ENCODE results near the gene TSPAN17.

TSPAN17 gene

GRCh38 chr5:176661676-176662075, 14.4 kb downstream of the TSPAN17 start:
- DNase-seq: no peak

GRCh38 chr5:176662371-176663333, 15.4 kb downstream of the TSPAN17 start:
- no peak for DNase-seq

DNA sequence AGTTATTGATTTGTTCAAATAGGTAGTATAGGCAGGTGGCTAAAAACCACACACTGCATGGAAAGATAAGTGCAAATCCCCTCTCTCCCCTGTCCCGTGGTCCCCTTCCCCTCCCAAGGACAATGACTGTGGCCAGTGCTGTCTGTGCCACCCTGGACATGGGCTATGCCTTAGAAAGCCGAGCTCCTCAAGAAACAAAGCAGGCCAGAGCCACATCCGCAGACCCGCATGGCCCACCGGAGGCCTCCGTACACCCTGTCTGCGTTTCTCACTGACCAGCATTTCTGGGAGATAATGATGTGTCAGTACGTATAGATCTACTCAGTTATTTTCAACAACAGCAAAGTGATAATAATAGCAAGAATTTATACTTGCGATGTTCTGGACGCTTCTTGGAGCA, 16.3 kb downstream of the TSPAN17 start:
- DNase-seq: no peak

- DNase-seq: no peak
Observed at GRCh38 chr5:176664479-176664878, 17.2 kb downstream of the TSPAN17 start.

DNA sequence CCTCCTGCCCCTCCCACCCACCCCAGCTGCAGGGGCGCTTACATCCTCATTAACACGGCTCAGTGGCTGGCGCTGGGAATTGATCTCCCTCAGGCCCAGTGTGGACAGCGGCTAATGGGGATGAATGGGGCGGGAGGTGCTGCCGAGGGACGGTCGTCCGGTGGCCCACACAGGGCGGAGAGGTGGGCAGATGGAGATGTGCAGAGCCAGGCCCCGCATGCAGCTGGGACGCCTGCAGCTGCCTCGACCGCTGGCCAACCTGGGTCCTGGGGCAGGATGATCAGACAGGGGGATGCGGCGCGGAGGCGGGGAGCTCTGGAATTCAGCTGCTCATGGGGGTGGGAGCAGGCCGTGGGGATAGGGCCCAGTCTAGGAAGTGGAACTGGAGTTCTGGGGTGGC, 17.6 kb downstream of the TSPAN17 start:
- DNase-seq: no peak

- DNase-seq: no peak
Observed at GRCh38 chr5:176665517-176665916, 18.2 kb downstream of the TSPAN17 start.

- no peak for DNase-seq
Observed at GRCh38 chr5:176667637-176668036, 20.4 kb downstream of the TSPAN17 start.

DNA sequence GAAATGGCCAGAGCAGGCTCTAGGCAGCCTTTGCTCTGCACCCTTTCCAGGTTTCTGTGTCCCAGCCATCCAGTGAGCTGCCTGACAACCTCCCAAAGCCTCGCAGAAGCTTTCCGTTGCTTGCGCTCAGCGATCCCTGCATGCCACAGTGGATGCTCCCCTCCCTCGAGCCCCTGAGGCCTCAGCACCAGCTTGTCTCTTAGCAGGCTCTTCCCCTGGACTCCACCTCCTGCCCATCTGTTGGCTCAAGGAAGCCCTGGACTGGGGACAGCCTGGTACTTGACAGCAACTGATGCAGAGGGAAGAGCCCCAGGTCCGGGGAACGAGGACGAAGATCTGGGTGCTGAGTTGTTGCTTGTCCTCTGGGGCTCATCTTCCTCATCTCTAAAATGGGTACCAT, 23.2 kb downstream of the TSPAN17 start:
- no peak for DNase-seq

DNA sequence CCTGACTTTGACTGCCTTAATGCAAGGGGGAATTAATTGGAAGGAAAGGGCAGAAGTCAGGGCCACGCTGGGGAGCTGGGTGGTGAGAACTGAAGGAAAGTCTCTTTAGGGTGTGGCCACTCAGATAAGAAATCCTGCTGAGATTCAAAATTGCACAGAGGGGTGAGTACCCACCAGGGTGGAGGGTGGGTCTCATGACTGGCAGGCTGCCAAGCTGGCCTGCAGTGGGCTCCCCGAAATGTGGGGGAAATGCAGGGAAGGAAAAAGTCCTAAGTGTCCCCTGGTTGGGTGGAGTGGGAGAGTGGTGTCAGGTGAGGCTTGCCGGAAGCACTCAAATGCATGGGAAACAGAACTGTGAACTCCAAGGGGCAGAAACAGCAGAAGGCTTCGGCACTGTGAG, 24.1 kb downstream of the TSPAN17 start:
- DNase-seq: no peak

DNA sequence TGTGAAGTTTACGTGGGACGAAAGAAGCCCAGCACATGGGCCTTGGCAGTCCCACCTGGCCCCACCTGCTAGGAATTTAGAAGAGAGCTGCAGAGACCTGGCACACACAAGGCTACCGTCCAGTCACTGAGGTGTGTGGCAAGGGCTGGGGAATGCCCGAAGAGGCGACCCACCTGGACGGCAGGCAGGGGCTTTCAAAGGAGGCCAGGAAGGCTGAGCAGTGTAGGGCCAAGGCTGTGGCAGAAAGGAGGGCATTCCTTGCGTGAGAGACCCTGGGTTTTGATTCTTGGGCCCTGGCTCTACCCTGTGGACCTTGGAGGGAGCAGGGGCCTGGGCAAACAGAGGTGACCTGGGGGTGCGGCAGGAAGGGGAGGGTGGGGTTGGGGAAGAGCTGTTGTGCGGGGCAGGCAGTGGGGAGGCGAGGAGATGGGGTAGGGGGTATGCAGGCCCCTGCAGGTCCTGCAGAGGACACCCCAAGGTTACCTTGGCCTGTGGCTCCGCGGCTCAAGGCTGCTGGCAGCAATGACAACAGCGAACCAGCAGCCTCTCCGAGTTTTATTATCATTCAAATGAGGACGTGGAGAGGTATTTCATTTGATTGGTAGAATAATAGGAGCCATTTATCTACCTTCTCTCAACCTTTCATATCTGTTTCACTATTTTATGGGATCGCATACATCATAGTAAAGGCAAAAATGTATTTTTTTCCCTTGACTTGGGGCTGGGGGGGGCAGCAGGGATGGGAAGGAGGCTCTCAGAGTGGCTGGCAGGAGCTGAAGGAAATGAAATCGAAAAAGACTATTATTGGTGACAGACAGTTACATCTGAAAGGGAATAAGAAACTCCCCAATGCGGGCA, 24.8 kb downstream of the TSPAN17 start:
- no peak for DNase-seq

DNA sequence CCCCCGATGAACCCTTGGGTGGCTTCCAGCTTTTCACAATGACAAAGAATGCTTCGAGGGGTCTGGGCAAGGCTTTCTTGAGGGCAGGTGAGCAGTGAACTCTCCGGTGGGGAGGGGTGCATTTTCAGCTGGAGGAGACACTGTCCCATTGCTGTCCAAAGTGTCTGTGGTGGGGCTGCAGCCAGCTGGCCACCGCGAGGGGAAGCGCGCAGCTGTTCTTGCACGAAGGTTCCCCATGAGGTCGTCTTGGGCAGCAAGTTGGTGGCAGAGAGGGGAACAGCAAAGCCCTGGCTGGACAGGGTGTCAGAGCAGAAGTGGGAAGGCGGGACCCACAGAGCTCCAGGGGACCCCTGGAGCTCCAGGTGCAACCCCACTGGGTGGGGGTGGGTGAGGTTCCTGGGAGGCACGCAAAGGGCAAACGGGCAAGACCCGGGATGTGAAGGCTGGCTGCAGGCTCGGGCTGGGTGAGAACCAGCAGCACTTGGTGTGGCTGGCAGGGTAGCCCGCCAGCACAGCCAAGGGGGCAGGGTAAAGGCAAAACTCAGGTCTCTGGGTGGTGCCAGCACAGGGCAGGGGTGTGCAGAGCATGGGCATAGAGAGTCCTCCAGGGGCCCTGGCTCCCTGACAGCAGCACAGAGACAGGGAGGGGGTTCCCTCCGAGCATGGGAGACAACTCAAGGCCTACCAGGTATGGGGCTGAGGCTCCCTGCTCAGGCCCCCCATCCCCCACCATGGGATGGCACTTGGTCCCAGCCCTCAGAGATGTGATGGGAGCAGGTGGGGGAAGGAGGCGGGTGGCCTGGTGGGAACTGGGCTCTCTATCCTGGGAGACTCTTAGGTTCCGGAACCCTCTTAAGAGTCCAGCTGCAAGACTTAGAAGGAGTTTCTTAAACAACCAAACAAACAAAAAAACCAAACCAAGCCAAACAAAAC, 26.6 kb downstream of the TSPAN17 start:
- no peak for DNase-seq

GRCh38 chr5:176674799-176675198, 27.5 kb downstream of the TSPAN17 start:
- DNase-seq: no peak

DNA sequence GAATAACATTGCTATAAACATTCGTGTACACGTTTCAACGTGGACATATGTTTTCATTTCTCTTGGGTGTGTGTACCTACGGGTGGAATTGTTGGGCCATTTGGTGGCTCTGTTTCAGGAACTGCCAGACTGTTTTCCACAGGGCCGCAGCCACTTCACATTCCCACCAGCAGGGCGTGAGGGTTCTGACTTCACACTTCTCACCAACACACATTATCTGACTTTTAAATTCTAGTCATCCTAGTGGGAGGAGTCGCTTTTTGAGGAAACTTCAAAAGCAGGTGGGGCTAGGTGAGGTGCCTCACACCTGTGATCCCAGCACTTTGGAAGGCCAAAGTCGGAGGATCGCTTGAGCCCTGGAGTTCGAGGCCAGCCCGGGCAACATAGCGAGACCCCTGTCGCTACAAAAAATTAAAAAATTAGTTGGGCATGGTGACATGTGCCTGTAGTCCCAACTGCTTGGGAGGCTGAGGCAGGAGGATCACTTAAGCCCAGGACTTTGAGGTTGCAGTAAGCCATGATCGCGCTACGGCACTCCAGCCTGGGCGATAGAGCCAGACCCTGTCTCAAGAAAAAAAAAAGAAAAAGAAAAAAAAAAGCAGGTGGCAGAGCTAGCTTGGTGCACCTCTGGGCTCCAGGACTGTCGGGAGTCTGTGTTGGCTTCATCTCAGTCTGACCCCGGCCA, 28.5 kb downstream of the TSPAN17 start:
- no peak for DNase-seq

DNA sequence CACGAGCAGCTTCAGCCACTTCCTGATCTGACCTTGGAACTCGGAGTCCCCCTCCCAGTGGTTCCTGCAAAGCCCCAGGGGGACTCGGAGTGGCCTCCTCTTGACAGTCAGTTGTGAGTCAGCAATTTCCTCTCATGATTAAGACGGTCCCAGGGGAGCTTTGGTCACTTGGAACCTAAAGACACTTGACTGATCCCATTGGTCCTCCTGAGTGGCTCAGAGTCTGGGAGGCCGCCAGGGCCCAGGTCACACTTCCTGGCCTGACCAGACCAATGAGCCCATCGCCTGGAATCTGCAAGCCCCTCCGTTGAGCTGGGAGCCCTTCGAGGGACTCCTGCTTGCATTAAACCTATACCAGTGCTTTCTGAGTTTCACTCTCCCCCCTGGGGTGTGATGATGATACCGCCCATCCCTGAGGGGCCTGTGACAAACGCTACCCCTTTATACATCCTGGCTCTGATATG, 29.1 kb downstream of the TSPAN17 start:
- DNase-seq: no peak

DNA sequence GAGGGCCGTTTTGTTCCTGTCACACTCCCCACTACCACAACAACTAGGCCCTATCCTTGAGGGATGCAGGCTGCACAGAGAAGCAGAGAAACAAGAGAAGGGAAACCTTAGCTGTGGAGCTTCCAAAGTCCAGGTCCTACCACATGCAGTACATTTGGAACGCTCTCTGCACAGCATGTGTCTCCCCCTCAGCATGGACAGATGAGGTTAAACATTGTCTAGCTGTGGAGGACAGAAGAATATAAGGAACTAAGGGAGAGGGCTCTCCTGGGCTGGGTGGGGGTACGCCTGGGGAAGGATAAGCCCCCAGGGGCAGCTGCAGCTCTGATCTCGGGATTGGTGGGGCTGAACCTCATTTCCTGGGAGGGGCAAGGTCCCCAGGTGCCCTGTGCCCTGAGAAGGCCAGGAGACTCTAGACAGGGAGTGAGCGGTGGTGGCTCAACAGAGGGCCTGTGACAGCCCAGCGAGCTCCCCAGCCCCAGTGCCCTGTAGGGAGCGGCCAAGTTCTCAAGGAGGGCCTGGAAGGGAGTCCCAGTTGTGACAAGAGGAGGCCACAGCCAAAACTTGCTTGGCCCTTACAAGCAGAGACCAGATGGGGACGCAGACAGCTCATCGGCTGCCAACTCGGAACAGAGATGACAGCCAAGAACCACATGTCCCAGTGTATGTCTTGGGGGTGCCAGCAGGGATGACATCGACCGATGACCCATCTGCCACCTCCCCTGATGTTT, 30.1 kb downstream of the TSPAN17 start:
- DNase-seq: no peak

DNA sequence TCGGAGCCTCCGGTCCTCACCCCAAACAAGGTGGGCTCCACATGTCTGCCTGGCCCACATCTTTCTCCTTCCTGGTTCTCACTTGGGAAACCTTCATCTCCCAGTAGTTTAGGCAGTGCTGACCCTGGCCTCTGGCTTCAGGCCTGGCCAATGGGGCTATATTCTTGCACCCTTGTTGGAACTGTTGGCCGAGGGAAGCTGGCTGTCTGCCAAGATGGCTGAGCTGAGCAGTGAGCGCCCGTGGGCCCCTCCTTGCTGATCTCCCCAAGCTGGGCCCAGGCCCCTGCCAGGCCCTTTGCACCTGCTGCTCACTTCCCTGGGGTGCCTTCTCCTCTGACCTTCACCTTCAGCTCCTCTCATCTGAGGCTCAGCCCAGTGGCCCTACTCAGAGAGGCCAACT, 31.3 kb downstream of the TSPAN17 start:
- DNase-seq: no peak

GRCh38 chr5:176679365-176680225, 32.3 kb downstream of the TSPAN17 start:
- no peak for DNase-seq

- DNase-seq: no peak
Observed at GRCh38 chr5:176680226-176680563, 32.9 kb downstream of the TSPAN17 start.

- no peak for DNase-seq
Observed at GRCh38 chr5:176682016-176682531, 34.8 kb downstream of the TSPAN17 start.

DNA sequence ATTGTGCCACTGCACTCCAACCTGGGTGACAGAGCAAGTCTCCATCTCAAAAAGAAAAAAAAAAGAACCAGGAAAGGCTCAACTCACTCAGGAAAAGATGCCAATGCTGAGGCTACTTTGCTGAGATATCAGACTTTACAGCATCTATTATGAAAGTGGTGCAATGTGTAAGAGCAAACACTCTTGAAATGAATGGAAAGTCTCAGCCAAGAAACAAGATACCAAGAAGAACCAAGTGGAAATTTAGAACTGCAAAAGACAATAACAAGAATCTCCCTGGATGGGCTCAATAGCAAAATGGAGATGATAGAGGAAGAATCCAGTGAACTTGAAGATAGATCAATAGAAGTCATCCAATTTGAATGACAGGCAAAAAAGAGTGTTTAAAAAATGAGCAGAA, 37.7 kb downstream of the TSPAN17 start:
- no peak for DNase-seq

All from NCI-H1417 treated with DMSO at 0.1 percent for 48 hours (cell line).